ENCODE results near the gene CAPS2.
A peak's percentile ranks its signal among the peaks of the same experiment; 100 is the strongest.
"Not testable (repeated sequence)": the region's sequence is repeated elsewhere in the genome, so short reads cannot be mapped to it uniquely, and the experiment has no call there.

CAPS2 gene

GRCh38 chr12:75329918-75330826, at the start of gene CAPS2:
CAPS2 (minus strand) TSS chr12:75330324; CDS start chr12:75326498, 3,826 bp downstream.
- DNase-seq (ENCODE audit: low read depth in 2 of 2): peak; percentile 16 to 34

GRCh38 chr12:75378354-75378753, 48.2 kb upstream of the CAPS2 start:
- no peak for DNase-seq (ENCODE audit: low read depth in 2 of 2)

- DNase-seq (ENCODE audit: low read depth in 2 of 2): no peak
Measured at GRCh38 chr12:75374971-75375370, 44.8 kb upstream of the CAPS2 start.

GRCh38 chr12:75366629-75367028, 36.5 kb upstream of the CAPS2 start:
- DNase-seq (ENCODE audit: low read depth in 2 of 2): no peak

- no peak for DNase-seq (ENCODE audit: low read depth in 2 of 2)
Measured at GRCh38 chr12:75364919-75365318, 34.8 kb upstream of the CAPS2 start.

- DNase-seq (ENCODE audit: low read depth in 2 of 2): no peak
Measured at GRCh38 chr12:75361408-75361807, 31.3 kb upstream of the CAPS2 start.

- no peak for DNase-seq (ENCODE audit: low read depth in 2 of 2)
Measured at GRCh38 chr12:75360920-75361319, 30.8 kb upstream of the CAPS2 start.

GRCh38 chr12:75354011-75354410, 23.9 kb upstream of the CAPS2 start:
- DNase-seq (ENCODE audit: low read depth in 2 of 2): no peak

- no peak for DNase-seq (ENCODE audit: low read depth in 2 of 2)
Measured at GRCh38 chr12:75350413-75350812, 20.3 kb upstream of the CAPS2 start.

GRCh38 chr12:75349946-75350345, 19.8 kb upstream of the CAPS2 start:
- no peak for DNase-seq (ENCODE audit: low read depth in 2 of 2)

- not testable (repeated sequence) for DNase-seq (ENCODE audit: low read depth in 2 of 2)
Measured at GRCh38 chr12:75346215-75346614, 16.1 kb upstream of the CAPS2 start.

- no peak for DNase-seq (ENCODE audit: low read depth in 2 of 2)
Measured at GRCh38 chr12:75345531-75345930, 15.4 kb upstream of the CAPS2 start.

- DNase-seq (ENCODE audit: low read depth in 2 of 2): no peak
Measured at GRCh38 chr12:75341873-75342272, 11.7 kb upstream of the CAPS2 start.

- DNase-seq (ENCODE audit: low read depth in 2 of 2): no peak
Measured at GRCh38 chr12:75337905-75338304, 7.8 kb upstream of the CAPS2 start.

- DNase-seq (ENCODE audit: low read depth in 2 of 2): peak; percentile 62 to 69
Measured at GRCh38 chr12:75334384-75335030, 4.4 kb upstream of the CAPS2 start, which contains the start of gene GLIPR1L1. GLIPR1L1 (plus strand) TSS chr12:75334670; CDS start chr12:75334729, 59 bp downstream.

- no peak for DNase-seq (ENCODE audit: low read depth in 2 of 2)
Measured at GRCh38 chr12:75327642-75328041, 2.5 kb downstream of the CAPS2 start.

GRCh38 chr12:75323663-75324062, 6.5 kb downstream of the CAPS2 start:
- DNase-seq (ENCODE audit: low read depth in 2 of 2): no peak

GRCh38 chr12:75322464-75322863, 7.7 kb downstream of the CAPS2 start:
- DNase-seq (ENCODE audit: low read depth in 2 of 2): no peak

- no peak for DNase-seq (ENCODE audit: low read depth in 2 of 2)
Measured at GRCh38 chr12:75317784-75318183, 12.3 kb downstream of the CAPS2 start.

- DNase-seq (ENCODE audit: low read depth in 2 of 2): no peak
Measured at GRCh38 chr12:75315518-75315917, 14.6 kb downstream of the CAPS2 start.

GRCh38 chr12:75311369-75311768, 18.8 kb downstream of the CAPS2 start:
- no peak for DNase-seq (ENCODE audit: low read depth in 2 of 2)

GRCh38 chr12:75308279-75308678, 21.8 kb downstream of the CAPS2 start:
- no peak for DNase-seq (ENCODE audit: low read depth in 2 of 2)
